OCI-M2 (cell line): ENCODE results near the gene PMAIP1.

ENCODE experiments used
- DNase-seq: peaks from one replicate; lab custom pipeline; 2025; ENCODE audit not compliant: unreplicated experiment; lab: John Stamatoyannopoulos, UW

The PMAIP1 gene

GRCh38 chr18:59952283-59953007, 52.6 kb downstream of the PMAIP1 start:
- no peak for DNase-seq
